Activated CD4-positive, alpha-beta T cell treated with anti-CD3 and anti-CD28 coated beads, Interleukin-2, amount 50 U/mL, for 1 hour (primary cell): ENCODE data around the gene FLAD1.
"Not testable (repeated sequence)": the region's sequence is repeated elsewhere in the genome, so short reads cannot be mapped to it uniquely, and the experiment has no call there.

ENCODE experiments used
- DNase-seq: peaks from one replicate; pipeline ENCODE4 v3.0.0-alpha.2; 2020

The FLAD1 gene

DNA sequence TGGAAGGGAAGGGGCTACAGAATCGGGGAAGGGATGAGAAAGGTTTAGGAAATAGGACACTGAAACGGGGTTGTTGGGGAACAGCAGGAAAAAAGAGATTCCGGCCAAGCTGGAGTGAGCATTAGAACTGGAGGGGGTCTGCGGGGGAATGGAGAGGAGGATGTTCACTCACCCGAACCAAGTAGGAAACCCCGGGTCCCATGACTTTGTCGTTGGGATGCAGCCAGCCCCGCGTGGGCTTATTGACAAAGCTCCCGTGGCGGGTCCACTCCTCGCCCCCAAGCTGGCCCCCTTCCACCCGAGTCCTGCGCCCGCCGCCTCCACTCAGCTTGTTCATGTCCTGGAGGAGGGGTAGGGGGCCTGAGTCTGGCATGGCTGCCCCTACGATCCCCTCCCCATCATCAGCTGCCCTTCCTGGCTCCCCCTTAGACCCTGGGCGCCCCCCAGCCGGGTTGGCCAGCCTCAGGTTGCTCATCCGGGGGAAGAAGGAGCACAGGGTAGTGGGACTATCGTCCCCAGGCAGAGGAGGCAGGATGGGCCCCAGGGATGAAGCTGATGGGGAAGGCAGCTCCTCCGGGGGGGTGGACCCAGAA, 13.2 kb upstream of the FLAD1 start:
- no peak for DNase-seq

- DNase-seq = peak; percentile 35
Observed at GRCh38 chr1:154970631-154971340, 12.4 kb upstream of the FLAD1 start, which contains the start of gene SHC1. SHC1 (minus strand) TSS chr1:154970747; CDS start chr1:154970526, 221 bp downstream.

- no peak for DNase-seq
Observed at GRCh38 chr1:154971341-154971998, 11.7 kb upstream of the FLAD1 start.

GRCh38 chr1:154972213-154972516, 11.0 kb upstream of the FLAD1 start:
- DNase-seq = no peak

DNA sequence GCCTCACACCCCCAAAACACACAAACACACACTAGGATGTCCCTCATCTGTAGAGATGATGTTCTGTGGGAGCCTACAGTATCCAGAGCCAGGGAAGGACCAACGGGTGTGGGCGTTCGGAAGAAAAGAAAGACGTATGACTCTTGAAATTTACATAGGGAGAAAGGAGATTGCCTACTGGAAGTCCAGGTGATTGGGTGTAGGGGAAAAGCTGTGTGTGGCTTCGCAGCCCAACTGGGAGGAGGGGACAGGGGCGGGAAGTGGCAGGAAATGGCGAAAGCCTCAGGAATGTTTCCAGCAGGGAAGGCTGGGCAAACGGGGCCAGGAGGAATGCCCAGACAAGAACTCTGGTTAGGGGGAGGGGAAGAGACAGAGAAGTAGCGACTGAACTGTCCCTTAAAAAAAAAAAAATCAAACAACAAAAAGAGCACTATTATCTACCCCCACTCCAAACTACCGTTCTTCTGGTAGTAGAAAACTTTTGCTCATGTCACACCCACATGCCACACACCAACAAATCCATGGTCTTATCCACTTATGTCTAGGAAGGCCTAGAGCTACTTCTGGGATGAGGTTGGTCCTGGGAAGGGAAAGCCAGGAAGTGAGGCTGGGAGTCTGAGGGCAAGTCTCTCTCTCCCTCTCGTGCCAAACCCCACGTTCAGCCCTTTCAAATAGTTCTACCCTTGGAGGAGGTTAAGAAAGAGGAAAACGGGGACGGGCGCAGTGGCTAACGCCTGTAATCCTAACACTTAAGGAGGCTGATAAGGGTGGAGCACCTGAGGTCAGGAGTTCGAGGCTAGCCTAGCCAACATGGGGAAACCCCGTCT, 10.4 kb upstream of the FLAD1 start:
- DNase-seq = no peak

DNA sequence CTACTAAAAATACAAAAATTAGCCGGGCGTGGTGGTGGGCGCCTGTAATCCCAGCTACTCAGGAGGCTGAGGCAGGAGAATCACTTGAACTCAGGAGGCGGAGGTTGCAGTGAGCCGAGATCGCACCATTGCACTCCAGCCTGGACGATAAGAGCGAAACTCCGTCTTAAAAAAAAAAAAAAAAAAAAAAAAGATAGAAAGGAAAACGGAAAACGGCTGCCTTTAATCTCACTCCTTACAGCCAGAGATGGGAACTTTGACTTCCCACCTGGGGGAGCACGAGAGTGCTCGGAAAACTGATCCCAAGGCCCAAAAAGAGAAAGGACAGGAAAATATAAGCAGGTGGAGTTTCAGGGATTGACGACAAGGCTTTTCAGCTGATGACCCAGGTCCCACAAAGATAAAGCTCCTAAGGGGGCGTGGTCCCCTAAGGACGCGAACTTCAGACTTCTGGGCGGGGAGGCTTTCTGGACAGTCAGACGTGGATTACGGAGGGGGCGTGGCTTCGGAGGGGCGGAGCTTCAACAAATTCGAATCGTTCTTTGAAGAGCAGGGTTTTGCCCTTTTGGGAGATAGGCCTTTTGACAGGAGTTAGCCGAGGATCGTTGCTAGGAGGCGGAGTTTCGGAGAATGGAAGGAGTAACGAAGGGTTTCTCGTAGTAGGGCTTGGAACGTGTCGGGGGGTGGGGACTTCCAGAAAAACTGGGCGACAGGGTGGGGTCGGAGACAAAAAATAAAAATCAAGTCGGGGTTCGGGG, 9.6 kb upstream of the FLAD1 start:
- DNase-seq = peak; percentile 91

GRCh38 chr1:154974102-154974807, 8.9 kb upstream of the FLAD1 start, which contains the start of gene CKS1B:
CKS1B (plus strand) TSS chr1:154974681; CDS start chr1:154974746, 65 bp downstream.
- peak; percentile 95 for DNase-seq

- peak; percentile 92 for DNase-seq
Observed at GRCh38 chr1:154974808-154975408, 8.2 kb upstream of the FLAD1 start.

GRCh38 chr1:154975409-154976059, 7.6 kb upstream of the FLAD1 start:
- peak; percentile 34 for DNase-seq

- not testable (repeated sequence) for DNase-seq
Observed at GRCh38 chr1:154977762-154978161, 5.4 kb upstream of the FLAD1 start.

GRCh38 chr1:154978360-154978759, 4.8 kb upstream of the FLAD1 start:
- DNase-seq = no peak

GRCh38 chr1:154982341-154982740, 803 bp upstream of the FLAD1 start:
- DNase-seq = no peak

- DNase-seq = no peak
Observed at GRCh38 chr1:154983776-154984466, 777 bp downstream of the FLAD1 start.

- DNase-seq = not testable (repeated sequence)
Observed at GRCh38 chr1:154986736-154987135, 3.6 kb downstream of the FLAD1 start.

DNA sequence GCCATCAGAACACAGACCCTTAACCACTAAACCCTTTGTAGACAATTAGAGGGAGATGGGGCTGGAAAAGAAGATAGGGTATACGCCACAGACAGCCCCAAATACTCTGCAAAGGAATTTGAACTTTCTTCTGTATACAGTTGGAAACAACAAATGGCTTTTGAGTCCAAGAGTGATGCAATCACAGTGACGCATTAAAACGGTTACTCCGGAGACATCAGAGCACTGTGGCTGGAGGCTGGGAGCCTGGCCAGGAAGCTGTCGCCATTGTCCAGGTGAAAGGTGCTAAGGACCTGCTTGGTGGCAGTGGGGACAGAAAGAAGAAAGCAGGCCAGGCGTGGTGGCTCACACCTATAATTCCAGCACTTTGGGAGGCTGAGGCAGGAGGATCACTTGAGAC, 4.2 kb downstream of the FLAD1 start:
- DNase-seq = no peak

DNA sequence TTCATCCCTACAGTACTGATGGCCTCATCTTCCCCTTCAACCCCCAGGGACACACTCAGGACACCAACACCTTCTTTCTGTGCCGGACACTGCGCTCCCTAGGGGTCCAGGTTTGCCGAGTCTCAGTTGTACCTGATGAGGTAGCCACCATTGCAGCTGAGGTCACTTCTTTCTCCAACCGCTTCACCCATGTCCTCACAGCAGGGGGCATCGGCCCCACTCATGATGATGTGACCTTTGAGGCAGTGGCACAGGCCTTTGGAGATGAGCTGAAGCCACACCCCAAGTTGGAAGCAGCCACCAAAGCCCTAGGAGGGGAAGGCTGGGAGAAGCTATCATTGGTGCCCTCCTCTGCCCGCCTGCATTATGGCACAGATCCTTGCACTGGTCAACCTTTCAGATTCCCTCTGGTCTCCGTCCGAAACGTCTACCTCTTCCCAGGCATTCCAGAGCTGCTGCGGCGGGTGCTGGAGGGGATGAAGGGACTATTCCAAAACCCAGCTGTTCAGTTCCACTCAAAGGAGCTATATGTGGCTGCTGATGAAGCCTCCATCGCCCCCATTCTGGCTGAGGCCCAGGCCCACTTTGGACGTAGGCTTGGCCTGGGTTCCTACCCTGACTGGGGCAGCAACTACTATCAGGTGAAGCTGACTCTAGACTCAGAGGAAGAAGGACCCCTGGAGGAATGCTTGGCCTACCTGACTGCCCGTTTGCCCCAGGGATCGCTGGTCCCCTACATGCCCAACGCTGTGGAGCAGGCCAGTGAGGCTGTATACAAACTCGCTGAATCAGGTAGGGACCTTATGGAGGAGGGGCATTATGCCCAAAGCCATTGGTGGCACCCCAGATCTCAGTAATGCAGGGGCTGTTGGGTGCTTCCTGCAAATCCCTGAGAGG, 5.2 kb downstream of the FLAD1 start:
- DNase-seq = no peak

GRCh38 chr1:154989195-154989860, 6.2 kb downstream of the FLAD1 start:
- no peak for DNase-seq

DNA sequence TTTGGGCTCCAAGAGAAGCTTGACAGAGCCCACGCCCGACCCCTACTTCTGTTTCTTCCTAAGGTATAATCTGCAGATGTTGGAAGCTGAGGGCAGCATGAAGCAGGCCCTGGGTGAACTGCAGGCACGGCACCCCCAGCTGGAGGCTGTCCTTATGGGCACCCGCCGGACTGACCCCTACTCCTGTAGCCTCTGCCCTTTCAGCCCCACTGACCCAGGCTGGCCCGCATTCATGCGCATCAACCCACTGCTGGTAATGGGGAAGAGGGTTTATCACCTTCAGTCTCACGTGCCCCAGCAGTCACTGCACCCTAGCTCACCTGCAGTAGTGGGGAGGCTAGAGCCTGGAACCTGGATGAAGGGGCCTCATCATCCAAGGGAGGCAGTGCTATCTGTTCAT, 7.1 kb downstream of the FLAD1 start:
- no peak for DNase-seq
